Mucosa of descending colon (tissue), 3 donors: ENCODE measurements around the gene AOPEP. TPM values are rescaled to one million over a fixed set of nuclear protein-coding genes. Genes with fewer than 3 reads are reported as not detected.

Experiments
- ATAC-seq: fragments of 200-7000 bp; cut with Tn5 transposase; one replicate; pipeline ENCODE4 v1.9.1; 2020; ENCODE audit warnings: mild to moderate bottlenecking, moderate library complexity
- DNase-seq, 3 donors: peaks; one replicate each; pipeline ENCODE4 v3.0.0-alpha.2; 2020
- H3K36me3 ChIP-seq: fragments of 200-600 bp; one replicate; pipeline ENCODE4 v1.8.0; 2021; ENCODE audit warnings: low read depth, mild to moderate bottlenecking
- H3K4me1 ChIP-seq: fragments of 200-600 bp; one replicate; pipeline ENCODE4 v1.8.0; 2021; ENCODE audit warnings: low read depth, mild to moderate bottlenecking
- H3K4me3 ChIP-seq: fragments of 200-600 bp; one replicate; pipeline ENCODE4 v1.8.0; 2021; ENCODE audit warnings: mild to moderate bottlenecking
- H3K9me3 ChIP-seq: fragments of 200-600 bp; one replicate; pipeline ENCODE4 v1.8.0; 2021; ENCODE audit warnings: mild to moderate bottlenecking
- CTCF ChIP-seq: fragments of 200-600 bp; IDR thresholded peaks from one replicate; pipeline ENCODE4 v1.8.0; 2022; ENCODE audit warnings: antibody characterized with exemption, mild to moderate bottlenecking
- intact Hi-C, 2 donors: fragments of 100-400 bp; cut with DNase I in 1 of 2; cut with micrococcal nuclease in 1 of 2; formaldehyde crosslinking; loops; one replicate each; pipeline versions ENCODE4 v1.11.0 to v1.11.1; 2022; cut with DNase I, micrococcal nuclease
- total RNA-seq, 3 donors: library from RNA; stranded (reverse); fragmentation: NEBNext Ultra II Directional in 2 of 3; extraction: Animal tissue kit (Norgen Biotek cat#: 25700) in 2 of 3; gene quantifications; one replicate each; pipeline versions ENCODE4 v1.2.1 to v1.2.4, GENCODE V29; 2021 to 2023
- donor health status: DM: no; HTN: no; CAD: no; lungs with moderate emphysema.
- donor health status: DM: no; HTN: no; CAD: no.
- donor health status: DM: no; HTN: yes; CAD: no.

Gene AOPEP
- total RNA-seq, 3 donors from 2014 or later = 47.5 to 102 (median 57.8) TPM

GRCh38 chr9:94729199-94729598, 2.7 kb downstream of the AOPEP start:
- no peaks in the 10 kb centered on the region for H3K9me3 ChIP-seq
- ATAC-seq = no peak
- H3K4me1 ChIP-seq = peaks cover 7% of the 10 kb centered on the region
- intact Hi-C loops = no loop called here
- no peak for TF ChIP-seq CTCF
- DNase-seq = no peak
- no peaks in the 10 kb centered on the region for H3K36me3 ChIP-seq
- no peak overlapping the region for H3K4me3 ChIP-seq

- intact Hi-C loops = no loop called here
- ATAC-seq (no peak), DNase-seq (peak in 1 of 3 donors; percentile 4)
- no peaks in the 10 kb centered on the region for H3K9me3 ChIP-seq
- no peaks in the 10 kb centered on the region for H3K36me3 ChIP-seq
- H3K4me3 ChIP-seq = no peak overlapping the region
- no peak for TF ChIP-seq CTCF
- no peaks in the 10 kb centered on the region for H3K4me1 ChIP-seq
These were observed 7.7 kb downstream of the AOPEP start for GRCh38 chr9:94734054-94734754.

GRCh38 chr9:94736759-94737158, 10.3 kb downstream of the AOPEP start:
- no peak for ATAC-seq
- Histone ChIP-seq H3K4me1 (no peaks in the 10 kb centered on the region), H3K9me3 (no peaks in the 10 kb centered on the region), H3K4me3 (no peak overlapping the region), H3K36me3 (no peaks in the 10 kb centered on the region)
- no peak for DNase-seq
- no peak for TF ChIP-seq CTCF
- intact Hi-C loops = no loop called here

GRCh38 chr9:94740145-94740840, 13.8 kb downstream of the AOPEP start:
- Histone ChIP-seq H3K36me3 (no peaks in the 10 kb centered on the region), H3K9me3 (no peaks in the 10 kb centered on the region), H3K4me3 (no peak overlapping the region), H3K4me1 (no peaks in the 10 kb centered on the region)
- DNase-seq (no peak), ATAC-seq (no peak)
- intact Hi-C loops = no loop called here
- no peak for TF ChIP-seq CTCF

GRCh38 chr9:94741866-94742265, 15.4 kb downstream of the AOPEP start:
- DNase-seq (no peak), ATAC-seq (no peak)
- H3K4me3 ChIP-seq = no peak overlapping the region
- no peak for TF ChIP-seq CTCF
- intact Hi-C loops = no loop called here
- H3K9me3 ChIP-seq = no peaks in the 10 kb centered on the region
- H3K36me3 ChIP-seq = no peaks in the 10 kb centered on the region
- H3K4me1 ChIP-seq = no peaks in the 10 kb centered on the region
